ENCODE measurements around the gene TBC1D10A.

The TBC1D10A gene

DNA sequence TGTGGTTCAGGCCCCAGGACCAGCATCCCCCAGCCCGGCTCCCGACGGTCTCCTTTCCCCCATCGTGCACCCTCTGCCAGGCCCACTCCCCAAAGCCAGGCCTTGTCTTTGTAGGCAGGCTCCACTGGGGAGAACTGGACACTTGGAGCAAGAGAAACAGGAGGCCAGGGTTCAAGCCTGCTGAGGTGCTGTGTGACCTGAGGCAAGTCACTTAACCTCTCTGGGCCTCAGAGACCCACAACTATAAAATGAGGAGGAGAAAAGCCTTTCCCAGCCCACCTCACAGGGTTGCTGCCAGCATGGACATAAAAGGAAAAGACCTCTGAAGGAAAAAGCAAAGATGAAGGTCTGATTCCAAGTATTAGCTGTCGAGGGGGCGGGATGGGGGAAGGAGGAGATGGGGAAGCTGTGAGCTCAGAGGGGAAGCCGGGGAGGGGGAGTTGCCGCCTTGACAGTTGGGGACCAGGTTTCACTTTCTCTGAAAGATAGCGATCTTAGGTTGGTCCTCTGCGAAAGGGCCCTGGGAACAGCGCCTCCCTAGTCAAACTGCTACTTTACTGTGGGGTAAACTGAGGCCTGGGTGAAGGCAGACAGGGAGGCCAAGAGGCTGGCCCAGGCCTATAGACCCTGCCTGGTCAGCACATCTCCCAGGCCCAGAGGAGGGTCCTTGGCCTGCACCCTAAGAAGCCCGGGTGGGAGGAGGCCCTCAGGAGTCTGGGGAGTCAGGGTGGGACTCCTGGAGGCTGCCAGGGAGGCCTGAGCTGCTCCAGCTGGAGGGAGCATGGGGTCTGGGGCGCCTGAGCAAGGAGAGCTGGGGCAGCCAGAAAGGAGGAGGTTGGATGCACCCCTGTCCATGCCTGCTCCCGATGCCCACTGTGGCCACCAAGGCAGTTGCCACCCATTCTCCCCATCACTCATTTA, 59.1 kb downstream of the TBC1D10A start:
- DNase-seq (ENCODE audit: low read depth in 3 of 3), result peak in 1 of 3 donors; percentile 44

DNA sequence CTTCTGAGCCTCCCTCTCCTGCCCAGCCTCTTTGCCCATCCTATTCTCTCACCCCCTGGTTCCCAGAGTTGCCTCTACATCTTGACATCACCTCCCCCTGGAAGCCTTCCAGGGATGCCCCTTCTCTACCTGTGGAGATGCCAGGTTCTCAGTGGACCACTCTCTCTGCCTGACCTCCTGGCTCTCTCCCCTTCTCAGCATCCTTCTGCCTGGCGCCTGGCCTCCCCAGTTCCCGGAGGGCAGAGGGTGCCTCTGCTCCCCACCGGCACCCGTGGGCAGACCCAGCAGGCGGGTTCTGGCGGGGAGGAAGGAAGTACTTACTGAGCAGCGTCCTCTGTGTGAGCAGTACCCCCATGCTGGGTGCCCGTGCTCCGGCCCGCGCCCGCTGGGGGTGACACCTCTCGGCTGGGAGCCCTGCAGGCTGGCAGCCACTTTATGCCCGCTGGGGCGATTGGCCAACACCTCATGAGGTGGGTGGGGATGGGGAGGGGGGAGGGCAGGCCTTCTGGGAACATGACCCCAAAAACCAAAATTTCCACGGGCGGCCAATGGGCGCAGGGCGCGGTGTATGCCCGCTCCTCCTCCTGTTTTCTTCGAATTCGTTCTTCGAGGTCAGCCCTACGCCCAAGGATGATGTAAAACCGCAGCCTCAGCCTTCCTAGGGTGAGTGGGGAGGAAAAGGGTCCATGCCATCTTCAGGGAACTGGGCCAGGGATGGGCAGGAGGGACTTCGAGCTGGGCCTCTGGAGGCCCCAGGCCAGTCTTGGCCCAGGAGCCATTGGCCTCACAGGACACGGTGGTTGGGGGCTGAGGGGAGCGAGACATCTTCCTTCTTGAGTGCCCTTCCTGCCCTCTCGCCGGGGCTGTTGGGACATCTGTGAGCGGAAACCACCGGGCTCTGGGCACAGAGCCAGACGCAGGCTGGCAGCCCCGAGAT, 60.0 kb downstream of the TBC1D10A start, which contains the start of gene OSM:
TSS of gene OSM (minus strand) at position 407 of the 937 bp plus-strand sequence. CDS start at position 355, 52 bp downstream.
- peak; percentile 48 to 67 (median 52) for DNase-seq (ENCODE audit: low read depth in 3 of 3)

DNA sequence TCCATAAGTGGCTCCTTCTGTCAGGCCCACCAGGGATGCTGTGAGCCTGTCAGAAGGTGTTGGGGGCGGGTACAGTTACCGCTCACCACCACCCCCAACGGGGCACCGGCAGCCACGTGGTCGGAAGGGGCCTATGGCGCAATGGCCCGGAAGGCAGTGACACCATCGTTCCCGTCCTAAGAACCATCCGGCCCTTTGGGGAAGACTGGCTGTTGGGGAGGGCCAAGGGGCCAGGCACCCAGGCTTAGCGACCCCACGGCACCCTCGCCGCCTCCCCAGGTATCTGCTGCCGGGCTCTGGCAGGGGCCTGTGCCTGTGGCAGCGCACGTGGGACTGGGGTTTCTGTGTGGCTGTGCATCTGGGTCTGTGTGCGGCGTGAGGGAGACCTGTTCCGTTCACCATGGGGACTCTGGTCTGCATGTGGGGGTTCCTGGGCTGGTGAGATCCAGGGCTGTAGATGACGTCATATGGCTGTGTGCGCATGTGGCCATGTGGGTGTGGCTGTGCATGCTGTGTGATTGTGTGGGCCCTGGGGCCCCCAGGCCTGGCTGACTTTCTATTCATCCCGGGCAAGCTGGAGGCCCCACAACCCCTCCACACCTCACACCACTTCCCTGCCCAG, 60.8 kb downstream of the TBC1D10A start:
- peak; percentile 64 to 84 (median 79) for DNase-seq (ENCODE audit: low read depth in 3 of 3)

DNA sequence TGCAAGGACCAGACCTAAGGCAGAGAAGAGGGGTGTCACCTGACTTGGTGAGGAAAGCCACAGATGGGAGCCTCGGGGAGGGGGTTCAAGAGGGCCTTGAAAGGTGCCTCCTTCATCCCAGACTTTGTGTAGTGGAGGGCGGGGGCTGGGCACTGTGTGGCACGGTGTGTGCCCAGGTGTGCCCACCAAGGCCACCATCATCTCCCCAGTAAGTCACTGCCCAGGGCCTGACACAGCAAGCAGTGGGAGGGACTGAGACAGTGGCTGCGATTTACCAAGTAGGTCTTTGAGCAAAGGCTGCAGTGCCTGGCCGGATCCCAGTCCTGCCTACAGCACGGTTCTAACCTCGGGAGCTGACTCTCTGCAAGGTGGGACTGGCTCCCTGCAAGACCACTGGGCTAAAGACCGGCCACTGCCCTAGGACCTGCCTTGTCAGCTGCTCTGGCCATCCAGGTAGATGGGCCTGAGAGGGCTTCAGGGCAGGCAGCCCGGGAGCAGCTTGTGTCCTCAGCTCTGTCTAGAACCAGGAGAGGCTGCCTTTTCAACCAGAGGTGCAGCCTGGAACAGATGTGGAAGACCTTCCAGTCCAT, 61.5 kb downstream of the TBC1D10A start:
- no peak for DNase-seq (ENCODE audit: low read depth in 3 of 3)

DNA sequence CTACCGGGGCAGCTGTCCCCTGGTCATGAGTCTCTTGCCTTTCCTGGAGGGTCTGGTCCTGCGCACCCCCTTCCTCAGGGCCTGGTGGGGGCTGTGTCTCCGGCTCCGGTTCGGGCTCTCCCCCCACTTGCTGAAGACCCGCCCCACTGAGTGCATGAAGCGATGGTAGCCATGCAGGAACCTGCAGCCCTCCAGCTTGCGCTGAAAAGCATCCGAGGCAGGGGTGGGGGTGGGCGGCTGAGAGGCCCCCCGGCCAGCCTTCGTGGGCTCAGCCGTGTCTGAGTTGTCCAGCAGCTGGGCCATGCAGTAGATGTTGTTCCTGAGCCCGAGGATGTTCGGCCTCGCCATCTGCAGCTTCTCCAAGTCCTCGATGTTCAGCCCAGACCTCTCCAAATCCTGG, 62.9 kb downstream of the TBC1D10A start:
- DNase-seq (ENCODE audit: low read depth in 3 of 3), result no peak

DNA sequence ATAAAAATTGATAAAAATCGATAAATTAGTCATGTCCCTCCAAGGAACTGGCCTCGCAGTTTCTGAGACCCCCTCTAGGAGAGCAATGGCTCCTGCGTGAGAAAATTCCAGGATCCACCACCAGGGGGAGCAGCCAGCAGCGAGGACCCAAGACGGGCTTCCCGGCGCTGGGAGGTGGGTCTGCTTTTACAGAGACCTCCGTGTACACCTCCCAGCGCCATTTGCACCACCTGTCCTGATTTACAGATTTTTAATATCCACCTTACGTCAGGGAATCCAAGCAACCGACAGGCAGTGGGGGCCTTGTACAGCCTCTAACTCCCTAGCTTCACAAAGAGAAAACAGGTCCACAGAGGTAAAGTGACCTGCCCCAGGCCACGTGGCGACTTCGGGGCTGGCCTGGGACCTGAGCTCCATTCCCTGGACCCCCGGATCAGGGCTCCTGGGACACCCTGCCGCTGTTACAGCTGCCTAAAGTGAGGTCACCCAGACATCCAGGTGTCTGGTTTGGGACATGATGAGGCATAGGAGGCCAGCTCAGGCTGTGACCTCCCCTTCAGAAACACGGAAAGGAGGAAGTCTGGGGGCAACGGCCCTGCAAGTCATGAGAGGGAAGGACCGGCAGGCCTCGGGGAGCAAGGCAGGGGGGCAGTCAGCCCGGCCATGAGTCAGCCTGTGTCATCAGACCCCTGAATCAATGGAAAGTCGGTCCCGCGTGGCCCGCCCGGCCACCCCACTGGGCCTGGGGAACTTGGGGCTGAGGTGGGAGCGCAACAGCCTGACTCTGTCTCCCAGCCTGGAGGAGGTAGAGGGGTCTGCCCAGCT, 63.6 kb downstream of the TBC1D10A start:
- peak in 2 of 3 donors; percentile 69 to 73 for DNase-seq (ENCODE audit: low read depth in 3 of 3)

DNA sequence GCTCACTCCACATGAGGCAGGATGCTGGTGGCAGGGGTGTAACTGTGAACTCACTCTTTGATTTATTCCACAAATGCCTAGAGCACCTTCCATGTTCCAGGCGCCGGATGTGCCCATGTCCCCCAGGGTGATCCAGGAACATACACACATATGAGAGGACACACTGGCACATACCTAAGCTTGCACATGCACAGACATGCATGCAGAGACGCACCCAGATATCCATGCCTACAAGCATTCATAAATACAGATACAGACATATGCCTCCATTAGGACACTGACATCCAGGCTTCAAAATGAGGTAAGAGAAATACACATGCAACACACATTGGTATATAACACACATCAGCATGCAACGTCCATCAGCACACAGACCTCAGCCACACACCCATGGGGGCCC, 64.6 kb downstream of the TBC1D10A start:
- no peak for DNase-seq (ENCODE audit: low read depth in 3 of 3)

DNA sequence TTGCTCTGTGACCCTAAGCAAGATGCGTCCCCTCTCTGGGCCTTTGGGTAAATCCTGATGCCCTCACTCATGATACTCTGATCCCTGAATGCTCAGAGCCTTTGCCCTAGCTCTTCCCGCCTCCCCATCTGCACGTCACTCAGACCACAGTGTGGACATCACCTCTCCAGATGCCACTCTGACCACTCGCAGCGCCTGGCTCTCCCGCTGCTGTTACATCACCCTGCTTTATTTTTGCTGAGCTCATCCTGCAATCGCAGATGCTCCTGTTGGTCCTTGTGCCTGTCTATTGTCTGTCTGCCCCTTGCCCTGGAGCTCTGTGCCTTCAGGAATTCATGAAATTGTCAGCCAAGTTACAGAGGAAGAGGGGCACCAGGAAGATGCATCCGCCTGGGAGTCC, 65.6 kb downstream of the TBC1D10A start:
- DNase-seq (ENCODE audit: low read depth in 3 of 3), result no peak

DNA sequence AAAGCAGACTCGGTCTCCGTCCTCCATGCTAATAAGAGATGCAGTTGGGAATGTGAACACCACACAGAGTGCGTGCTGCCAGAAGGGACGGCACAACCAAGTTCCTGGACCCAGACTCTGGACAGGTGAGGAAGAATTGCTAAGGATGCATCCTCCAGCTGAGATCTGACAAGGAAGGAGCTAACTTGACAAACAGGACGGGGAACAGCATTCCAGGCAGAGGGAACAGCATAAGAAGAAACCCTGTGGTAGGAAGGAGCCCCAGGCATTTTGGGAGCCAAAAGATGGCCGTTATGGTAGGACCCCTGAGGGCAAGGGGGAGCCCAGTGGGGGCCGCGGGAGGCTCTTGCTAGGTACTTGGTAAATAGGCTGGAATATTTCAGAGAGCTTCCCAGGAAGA, 66.1 kb downstream of the TBC1D10A start:
- no peak for DNase-seq (ENCODE audit: low read depth in 3 of 3)

DNA sequence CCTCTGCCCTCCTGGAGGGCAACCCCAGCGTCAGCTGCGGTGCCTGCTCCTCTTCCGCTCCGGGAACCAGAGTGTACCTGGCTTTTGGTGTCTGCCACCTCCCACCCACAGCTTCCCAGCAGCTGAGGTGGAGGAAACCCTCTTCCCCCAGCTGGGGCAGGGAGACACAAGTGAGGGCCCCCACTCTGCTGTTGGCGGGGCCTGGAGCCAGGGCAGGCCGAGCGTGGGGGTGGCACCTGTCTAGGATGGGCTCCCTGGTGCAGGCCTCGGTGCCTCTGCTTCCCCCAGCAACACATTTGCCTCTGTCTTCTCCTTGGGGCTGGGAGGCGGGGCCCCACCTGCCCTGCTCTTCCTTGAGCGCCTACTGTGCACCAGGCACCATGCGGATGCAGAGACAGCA, 66.5 kb downstream of the TBC1D10A start:
- DNase-seq (ENCODE audit: low read depth in 3 of 3), result no peak

DNA sequence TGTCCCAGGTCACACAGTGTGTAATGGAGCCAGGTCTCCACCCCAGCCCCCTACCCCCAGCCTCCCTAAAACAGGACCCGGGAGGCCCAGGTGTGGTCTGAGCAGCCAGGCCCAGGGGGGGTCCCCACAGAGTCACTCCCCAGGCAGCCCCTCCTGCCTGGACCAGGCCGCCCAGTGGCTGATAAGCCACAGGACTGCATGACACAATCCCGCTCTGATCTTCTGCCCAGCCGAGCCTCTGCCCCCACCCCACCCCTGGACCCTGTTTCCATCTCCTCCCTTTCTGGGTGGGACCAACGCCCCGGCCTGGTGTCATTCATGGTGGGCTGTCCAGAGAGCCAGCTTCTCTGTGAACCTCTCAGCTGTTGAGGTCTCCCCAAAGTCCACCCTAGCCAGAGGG, 72.4 kb downstream of the TBC1D10A start:
- DNase-seq (ENCODE audit: low read depth in 3 of 3), result no peak

DNA sequence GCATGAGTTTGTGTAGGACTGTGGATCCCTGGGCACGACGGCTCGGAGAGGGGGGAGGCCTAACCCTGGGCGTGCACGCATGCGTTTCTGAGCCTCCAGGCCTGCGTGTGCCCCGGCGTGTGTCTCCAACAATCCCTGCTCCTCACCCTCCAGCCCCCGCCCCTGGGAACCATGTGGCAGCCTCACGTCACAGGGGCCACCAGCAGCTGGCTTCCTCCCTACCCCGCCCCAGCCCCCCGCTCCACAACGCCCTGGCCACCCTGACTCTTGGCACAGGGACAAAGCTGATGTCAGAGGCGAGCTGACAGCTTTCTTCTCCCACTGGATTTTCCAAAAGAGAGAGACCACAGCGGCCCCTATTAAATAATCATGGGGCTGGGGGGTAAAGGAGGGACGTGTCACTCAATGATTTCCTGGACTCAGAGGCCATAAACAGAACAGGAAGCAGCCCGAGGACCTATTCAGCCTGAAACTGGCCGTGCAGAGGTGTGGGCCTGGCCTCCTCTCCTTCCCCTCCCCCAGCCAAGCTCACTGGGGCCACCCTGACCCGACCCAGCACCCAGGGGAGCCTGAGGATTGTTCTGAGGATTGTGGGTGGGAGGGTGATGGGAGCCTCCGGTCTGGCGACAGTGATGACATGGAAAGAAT, 73.4 kb downstream of the TBC1D10A start:
- DNase-seq (ENCODE audit: low read depth in 3 of 3), result no peak

DNA sequence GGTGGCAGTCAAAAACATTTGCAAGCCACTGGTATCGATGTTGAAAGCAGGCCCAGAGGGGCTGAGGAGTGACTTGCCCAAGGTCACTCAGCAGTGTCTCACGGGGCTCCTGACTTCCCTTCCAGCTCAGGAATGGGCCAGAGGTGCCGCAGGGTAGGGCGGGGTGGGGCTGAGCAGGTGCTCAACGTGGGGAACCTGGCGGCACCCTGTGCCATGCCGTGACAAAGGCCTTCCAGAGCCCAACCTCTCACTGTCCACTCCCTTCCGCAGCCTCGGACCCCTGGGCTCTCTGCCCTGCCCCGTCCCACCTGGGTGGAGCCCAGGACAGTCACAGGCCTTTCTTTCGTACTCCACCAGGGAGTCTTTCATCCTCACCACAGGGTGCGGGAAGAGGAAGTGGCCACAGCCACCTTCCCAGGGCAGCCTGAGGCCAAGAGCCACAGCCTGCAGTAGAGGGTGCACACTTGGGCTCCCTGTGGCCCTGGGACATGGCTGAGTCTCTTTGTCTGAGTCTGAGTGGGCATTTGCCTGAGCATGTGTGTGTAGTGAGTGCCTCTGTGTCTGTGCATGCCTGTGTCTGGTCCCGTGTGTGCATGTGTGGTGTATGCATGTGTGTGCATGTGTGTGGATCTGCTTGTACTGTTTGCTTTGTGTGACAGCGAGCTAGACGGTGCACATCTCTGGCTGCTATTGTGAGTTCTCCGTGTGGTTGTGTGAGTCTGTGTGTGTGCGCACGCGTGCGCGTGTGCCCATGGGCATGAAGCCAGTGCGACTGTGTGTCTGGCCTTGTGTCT, 74.1 kb downstream of the TBC1D10A start:
- DNase-seq (ENCODE audit: low read depth in 3 of 3), result no peak

DNA sequence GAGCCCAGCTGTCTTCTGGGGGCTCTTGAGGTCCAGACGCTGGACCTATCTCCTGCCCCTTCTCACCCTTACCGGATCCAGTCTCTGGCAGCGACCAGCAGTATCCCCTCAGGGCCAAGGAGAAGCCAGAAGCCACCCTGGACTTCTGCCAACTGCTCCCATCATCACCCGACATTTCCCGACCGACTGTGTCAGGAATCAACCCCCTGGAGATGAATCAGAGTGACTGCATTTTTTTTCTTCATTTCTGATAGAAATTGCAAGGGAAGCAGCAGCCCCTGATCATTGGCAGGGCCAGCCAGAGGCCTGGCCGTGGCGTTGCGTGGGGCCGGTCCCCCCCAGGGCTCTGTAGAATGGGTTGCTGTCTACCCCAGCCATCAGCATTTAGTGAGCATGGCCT, 75.0 kb downstream of the TBC1D10A start:
- no peak for DNase-seq (ENCODE audit: low read depth in 3 of 3)

DNA sequence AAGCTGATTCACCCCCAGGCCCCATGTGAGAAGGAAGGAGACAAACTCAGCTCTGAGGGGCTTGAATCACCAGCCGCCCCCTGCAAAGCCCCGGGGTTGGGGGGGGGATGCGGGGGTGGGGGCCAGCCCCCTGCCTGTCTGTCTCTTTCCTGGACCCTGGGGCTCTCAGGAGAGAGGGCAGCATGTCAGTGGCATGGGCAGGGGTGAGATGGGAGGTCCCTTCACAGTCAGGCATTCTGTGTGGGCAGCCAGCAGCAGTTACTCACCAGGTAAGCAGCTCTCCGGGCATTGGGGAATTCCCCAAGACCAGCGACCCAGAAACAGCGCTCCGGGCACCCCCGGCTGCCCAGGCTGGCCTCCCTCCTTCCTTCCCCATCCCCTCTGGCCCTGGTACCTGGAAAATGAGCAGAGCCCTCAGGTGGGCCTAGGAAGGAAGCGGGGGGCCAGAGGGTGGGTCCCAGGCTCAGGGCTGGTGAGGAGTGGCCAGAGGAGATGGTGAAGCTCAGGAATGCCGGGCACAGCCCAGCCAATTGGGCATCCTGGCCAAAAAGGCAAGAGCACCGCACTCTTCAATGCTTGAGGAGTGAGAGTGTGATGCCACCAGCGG, 76.0 kb downstream of the TBC1D10A start:
- peak in 1 of 3 donors; percentile 44 for DNase-seq (ENCODE audit: low read depth in 3 of 3)

DNA sequence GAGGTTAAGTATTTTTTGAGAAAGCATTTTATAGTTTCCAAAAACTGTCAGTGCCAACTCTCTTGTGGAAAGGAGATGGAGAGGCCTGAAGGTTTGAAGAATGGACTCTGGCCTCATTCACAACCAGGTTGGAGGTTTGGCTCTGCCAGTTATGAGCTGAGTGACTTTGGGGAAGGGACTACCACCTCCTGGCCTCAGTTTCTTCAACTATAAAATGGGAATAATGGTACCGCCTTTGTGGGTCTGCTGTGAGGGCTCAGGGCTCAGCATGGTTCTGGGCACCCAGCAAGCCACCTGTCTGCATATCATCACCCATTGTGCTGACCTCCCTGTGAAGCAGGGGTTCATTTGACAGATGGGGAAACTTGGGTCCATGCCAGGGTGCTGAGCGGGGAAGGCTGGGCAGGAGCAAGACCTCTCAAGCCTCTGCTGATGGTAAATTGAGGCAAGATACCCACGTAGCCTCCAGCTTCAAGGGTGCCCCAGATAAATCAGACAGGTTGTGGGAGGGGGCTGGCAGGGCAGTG, 76.6 kb downstream of the TBC1D10A start:
- DNase-seq (ENCODE audit: low read depth in 3 of 3), result no peak

DNA sequence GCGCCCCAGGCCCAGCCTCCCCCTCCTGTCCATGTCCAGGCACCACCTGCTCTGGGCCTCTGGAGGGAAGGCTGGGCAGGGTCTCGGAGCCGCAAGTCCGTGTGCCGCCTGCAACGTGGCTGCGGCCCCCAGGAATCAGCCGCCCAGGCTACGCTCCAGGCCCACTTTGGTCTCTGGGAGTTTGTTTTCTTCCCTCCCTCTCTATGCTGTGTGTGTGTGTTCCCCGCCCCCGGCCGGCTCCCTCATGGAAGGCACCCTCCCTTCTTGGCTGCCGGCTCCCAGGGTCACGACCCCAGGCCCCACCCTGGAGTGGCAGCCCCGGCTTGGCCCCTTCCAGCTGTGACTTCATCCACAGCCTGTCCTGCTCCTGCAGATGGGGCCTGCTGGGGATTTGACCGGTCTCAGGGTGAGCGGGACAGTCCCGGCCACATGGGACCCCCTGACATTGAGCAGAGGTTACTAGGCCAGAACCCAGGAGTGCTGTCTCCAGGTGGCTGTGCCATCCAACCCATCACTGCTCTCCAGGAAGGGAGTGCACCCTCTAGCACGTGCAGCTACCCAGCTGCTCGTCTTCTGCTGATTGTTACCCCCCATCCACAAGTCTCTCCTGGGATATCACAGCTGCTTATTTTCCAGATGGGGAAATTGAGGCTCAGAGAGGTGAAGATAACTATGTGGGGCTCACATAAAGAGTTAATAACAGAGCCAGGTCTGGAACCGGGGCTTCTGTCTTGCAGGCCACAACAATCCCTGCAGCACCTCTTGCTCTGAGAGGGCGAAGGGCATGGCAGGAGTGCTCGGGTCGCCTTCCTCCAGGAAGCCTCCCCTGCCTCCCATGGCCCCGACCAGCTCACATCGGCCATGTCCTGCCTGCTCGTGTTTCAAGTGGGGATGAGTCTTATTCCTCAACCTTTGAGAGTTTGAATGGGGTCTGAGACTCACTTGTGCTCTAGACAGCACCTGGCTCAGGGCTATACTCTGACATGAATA, 77.4 kb downstream of the TBC1D10A start:
- DNase-seq (ENCODE audit: low read depth in 3 of 3), result no peak

All from stimulated activated CD4-positive, alpha-beta T cell treated with anti-CD3 and anti-CD28 coated beads, TNF-alpha, amount 100 ng/mL, for 48 hours (primary cell).